Measurements from ENCODE around the gene GPR146. TPM values are rescaled to one million over a fixed set of nuclear protein-coding genes. Genes with fewer than 3 reads are reported as not detected.

The GPR146 gene
- total RNA-seq, 1 donor from 2014 or later: 1.9 TPM

DNA sequence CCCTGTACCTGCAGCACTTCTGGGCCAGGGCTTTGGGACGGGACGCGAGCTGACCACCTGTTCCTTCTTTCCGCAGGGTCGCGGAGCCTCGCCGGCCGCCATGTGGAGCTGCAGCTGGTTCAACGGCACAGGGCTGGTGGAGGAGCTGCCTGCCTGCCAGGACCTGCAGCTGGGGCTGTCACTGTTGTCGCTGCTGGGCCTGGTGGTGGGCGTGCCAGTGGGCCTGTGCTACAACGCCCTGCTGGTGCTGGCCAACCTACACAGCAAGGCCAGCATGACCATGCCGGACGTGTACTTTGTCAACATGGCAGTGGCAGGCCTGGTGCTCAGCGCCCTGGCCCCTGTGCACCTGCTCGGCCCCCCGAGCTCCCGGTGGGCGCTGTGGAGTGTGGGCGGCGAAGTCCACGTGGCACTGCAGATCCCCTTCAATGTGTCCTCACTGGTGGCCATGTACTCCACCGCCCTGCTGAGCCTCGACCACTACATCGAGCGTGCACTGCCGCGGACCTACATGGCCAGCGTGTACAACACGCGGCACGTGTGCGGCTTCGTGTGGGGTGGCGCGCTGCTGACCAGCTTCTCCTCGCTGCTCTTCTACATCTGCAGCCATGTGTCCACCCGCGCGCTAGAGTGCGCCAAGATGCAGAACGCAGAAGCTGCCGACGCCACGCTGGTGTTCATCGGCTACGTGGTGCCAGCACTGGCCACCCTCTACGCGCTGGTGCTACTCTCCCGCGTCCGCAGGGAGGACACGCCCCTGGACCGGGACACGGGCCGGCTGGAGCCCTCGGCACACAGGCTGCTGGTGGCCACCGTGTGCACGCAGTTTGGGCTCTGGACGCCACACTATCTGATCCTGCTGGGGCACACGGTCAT, 13.3 kb downstream of the GPR146 start:
- H3K9me3 Mint-ChIP-seq (ENCODE audit: low read depth): no peaks in the 10 kb centered on the region
- no peak overlapping the region for H3K4me3 Mint-ChIP-seq (ENCODE audit: low read depth)
- no peaks in the 10 kb centered on the region for H3K36me3 Mint-ChIP-seq (ENCODE audit: insufficient read depth)
- TF ChIP-seq, protein P1, sequence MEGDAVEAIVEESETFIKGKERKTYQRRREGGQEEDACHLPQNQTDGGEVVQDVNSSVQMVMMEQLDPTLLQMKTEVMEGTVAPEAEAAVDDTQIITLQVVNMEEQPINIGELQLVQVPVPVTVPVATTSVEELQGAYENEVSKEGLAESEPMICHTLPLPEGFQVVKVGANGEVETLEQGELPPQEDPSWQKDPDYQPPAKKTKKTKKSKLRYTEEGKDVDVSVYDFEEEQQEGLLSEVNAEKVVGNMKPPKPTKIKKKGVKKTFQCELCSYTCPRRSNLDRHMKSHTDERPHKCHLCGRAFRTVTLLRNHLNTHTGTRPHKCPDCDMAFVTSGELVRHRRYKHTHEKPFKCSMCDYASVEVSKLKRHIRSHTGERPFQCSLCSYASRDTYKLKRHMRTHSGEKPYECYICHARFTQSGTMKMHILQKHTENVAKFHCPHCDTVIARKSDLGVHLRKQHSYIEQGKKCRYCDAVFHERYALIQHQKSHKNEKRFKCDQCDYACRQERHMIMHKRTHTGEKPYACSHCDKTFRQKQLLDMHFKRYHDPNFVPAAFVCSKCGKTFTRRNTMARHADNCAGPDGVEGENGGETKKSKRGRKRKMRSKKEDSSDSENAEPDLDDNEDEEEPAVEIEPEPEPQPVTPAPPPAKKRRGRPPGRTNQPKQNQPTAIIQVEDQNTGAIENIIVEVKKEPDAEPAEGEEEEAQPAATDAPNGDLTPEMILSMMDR (IDR thresholded peaks at IDR 0.05; ENCODE audit: unreplicated experiment): no peak
- H3K27ac Mint-ChIP-seq: no peak overlapping the region
- peaks cover 5% of the 10 kb centered on the region for H3K4me1 Mint-ChIP-seq (ENCODE audit: low read depth)
- DNase-seq (ENCODE audit: low spot score, unreplicated experiment): no peak
- H3K27me3 Mint-ChIP-seq: peaks cover 8% of the 10 kb centered on the region

DNA sequence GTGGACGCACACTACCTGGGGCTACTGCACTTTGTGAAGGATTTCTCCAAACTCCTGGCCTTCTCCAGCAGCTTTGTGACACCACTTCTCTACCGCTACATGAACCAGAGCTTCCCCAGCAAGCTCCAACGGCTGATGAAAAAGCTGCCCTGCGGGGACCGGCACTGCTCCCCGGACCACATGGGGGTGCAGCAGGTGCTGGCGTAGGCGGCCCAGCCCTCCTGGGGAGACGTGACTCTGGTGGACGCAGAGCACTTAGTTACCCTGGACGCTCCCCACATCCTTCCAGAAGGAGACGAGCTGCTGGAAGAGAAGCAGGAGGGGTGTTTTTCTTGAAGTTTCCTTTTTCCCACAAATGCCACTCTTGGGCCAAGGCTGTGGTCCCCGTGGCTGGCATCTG, 14.0 kb downstream of the GPR146 start:
- no peak overlapping the region for H3K27ac Mint-ChIP-seq
- no peaks in the 10 kb centered on the region for H3K9me3 Mint-ChIP-seq (ENCODE audit: low read depth)
- no peak for DNase-seq (ENCODE audit: low spot score, unreplicated experiment)
- peaks cover 8% of the 10 kb centered on the region for H3K27me3 Mint-ChIP-seq
- H3K4me3 Mint-ChIP-seq (ENCODE audit: low read depth): no peak overlapping the region
- no peaks in the 10 kb centered on the region for H3K36me3 Mint-ChIP-seq (ENCODE audit: insufficient read depth)
- TF ChIP-seq, protein P1 (IDR thresholded peaks at IDR 0.05; ENCODE audit: unreplicated experiment): no peak
- H3K4me1 Mint-ChIP-seq (ENCODE audit: low read depth): peaks cover 5% of the 10 kb centered on the region

DNA sequence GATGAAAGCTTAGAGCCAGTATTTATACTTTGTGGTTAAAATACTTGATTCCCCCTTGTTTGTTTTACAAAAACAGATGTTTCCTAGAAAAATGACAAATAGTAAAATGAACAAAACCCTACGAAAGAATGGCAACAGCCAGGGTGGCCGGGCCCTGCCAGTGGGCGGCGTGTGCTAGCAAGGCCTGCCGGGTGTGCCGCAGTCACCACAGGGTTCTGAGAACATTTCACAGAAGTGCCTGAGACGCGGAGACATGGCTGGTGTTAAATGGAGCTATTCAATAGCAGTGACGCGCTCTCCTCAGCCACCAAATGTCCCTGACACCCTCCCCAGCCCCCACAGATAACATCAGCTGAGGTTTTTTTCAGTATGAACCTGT, 14.5 kb downstream of the GPR146 start:
- Mint-ChIP-seq H3K4me1 (ENCODE audit: low read depth) (peaks cover 5% of the 10 kb centered on the region), H3K27me3 (peaks cover 8% of the 10 kb centered on the region), H3K36me3 (ENCODE audit: insufficient read depth) (no peaks in the 10 kb centered on the region), H3K4me3 (ENCODE audit: low read depth) (no peak overlapping the region), H3K27ac (peak overlapping the region; percentile 45), H3K9me3 (ENCODE audit: low read depth) (no peaks in the 10 kb centered on the region)
- TF ChIP-seq, protein P1 (IDR thresholded peaks at IDR 0.05; ENCODE audit: unreplicated experiment): no peak
- no peak for DNase-seq (ENCODE audit: low spot score, unreplicated experiment)

DNA sequence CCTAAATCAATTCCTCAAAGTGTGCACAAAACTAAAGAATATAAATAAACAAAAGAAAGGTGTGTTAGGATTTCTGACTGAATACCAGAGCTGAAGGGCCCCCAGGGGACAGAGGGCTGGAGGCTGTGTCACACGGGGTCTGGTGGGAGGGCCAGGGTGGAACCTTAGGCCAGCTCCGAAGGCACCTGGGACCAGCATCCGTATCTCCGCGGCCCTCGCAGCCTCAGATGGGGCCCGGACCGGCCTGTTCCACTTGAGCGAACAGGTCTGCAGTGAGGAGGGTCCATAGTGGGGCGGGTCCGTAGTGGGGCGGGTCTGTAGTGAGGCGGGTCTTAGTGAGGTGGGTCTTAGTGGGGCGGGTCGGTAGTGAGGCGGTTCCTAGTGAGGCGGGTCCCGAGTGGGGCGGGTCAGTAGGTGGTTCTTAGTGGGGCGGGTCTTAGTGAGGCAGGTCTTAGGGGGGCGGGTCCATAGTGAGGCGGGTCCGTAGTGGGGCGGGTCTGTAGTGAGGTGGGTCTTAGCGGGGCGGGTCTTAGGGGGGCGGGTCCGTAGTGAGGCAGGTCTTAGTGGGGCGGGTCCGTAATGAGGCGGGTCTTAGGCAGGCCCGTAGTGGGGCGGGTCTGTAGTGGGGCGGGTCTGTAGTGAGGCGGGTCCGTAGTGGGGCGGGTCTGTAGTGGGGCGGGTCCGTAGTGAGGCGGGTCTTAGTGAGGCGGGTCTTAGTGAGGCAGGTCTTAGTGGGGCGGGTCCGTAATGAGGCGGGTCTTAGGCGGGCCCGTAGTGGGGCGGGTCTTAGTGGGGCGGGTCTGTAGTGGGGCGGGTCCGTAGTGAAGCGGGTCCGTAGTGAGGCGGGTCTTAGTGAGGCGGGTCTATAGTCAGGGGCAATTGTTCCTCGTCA, 15.1 kb downstream of the GPR146 start:
- peaks cover 8% of the 10 kb centered on the region for H3K27me3 Mint-ChIP-seq
- H3K9me3 Mint-ChIP-seq (ENCODE audit: low read depth): no peaks in the 10 kb centered on the region
- H3K4me3 Mint-ChIP-seq (ENCODE audit: low read depth): no peak overlapping the region
- H3K27ac Mint-ChIP-seq: peak overlapping the region; percentile 45
- TF ChIP-seq, protein P1 (IDR thresholded peaks at IDR 0.05; ENCODE audit: unreplicated experiment): no peak
- H3K4me1 Mint-ChIP-seq (ENCODE audit: low read depth): peaks cover 5% of the 10 kb centered on the region
- no peaks in the 10 kb centered on the region for H3K36me3 Mint-ChIP-seq (ENCODE audit: insufficient read depth)
- no peak for DNase-seq (ENCODE audit: low spot score, unreplicated experiment)

DNA sequence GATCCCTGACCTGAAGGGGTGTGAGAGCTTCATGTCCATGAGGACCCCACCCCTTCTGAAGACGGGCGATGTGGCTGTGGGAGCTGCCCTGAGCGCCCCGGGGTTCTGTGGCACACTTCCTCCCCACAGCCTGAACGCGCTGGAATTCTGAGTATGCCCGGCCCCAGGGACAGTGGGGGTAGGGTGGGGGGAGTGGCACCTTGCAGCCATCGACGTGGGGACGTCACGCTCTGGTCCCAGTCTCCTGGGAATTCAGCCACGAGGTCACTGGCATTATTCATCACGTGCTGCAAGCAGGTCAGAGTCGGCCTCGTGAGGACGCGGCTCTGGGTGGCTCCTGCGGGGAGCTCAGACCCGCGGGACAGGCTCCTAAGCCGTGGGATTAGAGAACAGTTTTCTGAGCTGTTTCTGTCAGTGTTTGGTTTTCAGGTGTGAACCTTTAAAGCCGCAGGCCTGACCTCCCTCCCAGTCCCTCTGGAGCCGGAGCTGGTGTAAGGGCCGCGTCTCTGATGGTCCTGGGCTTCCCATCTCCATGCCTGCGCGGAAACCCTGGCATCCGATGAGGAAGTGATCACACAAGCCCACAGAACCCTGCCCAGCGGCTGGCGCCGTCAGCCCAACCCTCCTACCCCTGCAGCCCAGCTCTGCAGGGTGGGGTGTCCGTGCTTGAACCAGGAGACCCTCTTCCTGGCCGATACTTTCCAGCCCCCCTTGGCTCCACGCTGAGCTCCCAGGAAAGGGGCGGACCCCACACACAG, 16.1 kb downstream of the GPR146 start:
- H3K27me3 Mint-ChIP-seq: peaks cover 8% of the 10 kb centered on the region
- H3K4me1 Mint-ChIP-seq (ENCODE audit: low read depth): peaks cover 5% of the 10 kb centered on the region
- peak overlapping the region; percentile 49 for H3K27ac Mint-ChIP-seq
- no peak overlapping the region for H3K4me3 Mint-ChIP-seq (ENCODE audit: low read depth)
- no peaks in the 10 kb centered on the region for H3K9me3 Mint-ChIP-seq (ENCODE audit: low read depth)
- TF ChIP-seq, protein P1 (IDR thresholded peaks at IDR 0.05; ENCODE audit: unreplicated experiment): no peak
- H3K36me3 Mint-ChIP-seq (ENCODE audit: insufficient read depth): no peaks in the 10 kb centered on the region
- DNase-seq (ENCODE audit: low spot score, unreplicated experiment): no peak
